Measurements from ENCODE around the gene NARF.
"Not testable (repeated sequence)": the region's sequence is repeated elsewhere in the genome, so short reads cannot be mapped to it uniquely, and the experiment has no call there.

NARF gene

DNA sequence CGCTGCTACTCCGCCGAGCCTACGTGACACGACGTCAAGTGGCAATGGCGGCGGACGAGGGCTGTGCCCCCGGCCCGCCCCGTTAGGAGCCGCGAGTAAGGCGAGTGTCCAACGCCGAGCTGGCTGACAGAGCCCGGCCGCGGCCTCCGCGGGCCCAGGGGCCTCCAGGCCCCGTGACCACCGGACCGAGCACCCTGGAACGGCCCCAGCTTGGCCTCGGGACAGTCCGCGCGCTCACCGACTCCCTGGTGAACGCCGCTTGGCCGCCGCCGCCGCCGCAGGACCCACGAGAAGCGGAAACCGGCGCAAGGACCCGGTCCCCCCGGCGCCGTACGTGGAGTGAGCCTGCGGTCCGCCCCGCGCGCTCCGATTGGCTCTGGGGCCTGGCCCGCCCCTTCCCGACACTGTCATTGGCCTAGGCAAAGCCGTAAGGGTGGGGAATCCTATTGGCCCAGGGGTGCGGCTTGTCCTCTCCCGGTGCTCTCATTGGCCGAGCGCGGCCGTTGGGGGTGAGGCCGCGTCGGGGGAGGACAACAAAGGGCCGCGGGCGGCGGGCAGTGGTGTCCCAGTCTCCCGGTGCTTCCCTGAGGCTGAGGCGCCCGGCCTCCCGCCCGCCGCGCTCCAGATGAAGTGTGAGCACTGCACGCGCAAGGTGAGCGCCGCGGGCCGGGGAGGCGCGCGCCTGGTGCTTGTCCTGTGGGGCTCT is at the start of gene NARF:
Gene NARF (plus strand): TSS at position 563 of the 706 bp plus-strand sequence. CDS start 63 bp downstream, at position 626.
- H3K4me3 ChIP-seq (ENCODE audit: control insufficient read depth, low read depth, low read length) = peak within 1 kb of the TSS; percentile 71
- TF ChIP-seq, protein P1, sequence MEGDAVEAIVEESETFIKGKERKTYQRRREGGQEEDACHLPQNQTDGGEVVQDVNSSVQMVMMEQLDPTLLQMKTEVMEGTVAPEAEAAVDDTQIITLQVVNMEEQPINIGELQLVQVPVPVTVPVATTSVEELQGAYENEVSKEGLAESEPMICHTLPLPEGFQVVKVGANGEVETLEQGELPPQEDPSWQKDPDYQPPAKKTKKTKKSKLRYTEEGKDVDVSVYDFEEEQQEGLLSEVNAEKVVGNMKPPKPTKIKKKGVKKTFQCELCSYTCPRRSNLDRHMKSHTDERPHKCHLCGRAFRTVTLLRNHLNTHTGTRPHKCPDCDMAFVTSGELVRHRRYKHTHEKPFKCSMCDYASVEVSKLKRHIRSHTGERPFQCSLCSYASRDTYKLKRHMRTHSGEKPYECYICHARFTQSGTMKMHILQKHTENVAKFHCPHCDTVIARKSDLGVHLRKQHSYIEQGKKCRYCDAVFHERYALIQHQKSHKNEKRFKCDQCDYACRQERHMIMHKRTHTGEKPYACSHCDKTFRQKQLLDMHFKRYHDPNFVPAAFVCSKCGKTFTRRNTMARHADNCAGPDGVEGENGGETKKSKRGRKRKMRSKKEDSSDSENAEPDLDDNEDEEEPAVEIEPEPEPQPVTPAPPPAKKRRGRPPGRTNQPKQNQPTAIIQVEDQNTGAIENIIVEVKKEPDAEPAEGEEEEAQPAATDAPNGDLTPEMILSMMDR (conservative IDR thresholded peaks at IDR 0.05; ENCODE audit: control insufficient read depth, insufficient read depth, low read depth, low read length) = no peak
- DNase-seq (ENCODE audit: low read depth) = peak; percentile 97

DNA sequence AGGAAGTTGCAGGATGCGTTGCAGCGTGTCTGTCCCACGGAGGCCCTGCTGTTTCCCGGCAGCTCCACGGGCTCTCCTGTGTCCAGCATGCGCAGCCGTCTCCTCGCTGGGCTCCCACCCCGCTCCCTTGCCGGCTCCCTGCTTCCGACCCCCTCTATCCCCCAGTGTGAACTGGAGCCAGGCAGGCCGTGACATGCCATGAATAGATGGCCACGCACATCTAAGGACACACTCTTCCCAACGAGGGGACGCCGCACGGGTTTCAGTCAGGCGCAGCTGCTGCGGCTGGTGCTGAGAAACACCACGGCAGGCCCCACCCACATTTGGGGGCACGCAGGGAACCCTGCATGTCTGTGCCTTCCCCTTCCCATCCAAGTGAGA is 49.6 kb upstream of the NARF start:
- no peak overlapping the region for H3K4me3 ChIP-seq (ENCODE audit: control insufficient read depth, low read depth, low read length)
- DNase-seq (ENCODE audit: low read depth) = no peak
- TF ChIP-seq, protein P1 (conservative IDR thresholded peaks at IDR 0.05; ENCODE audit: control insufficient read depth, insufficient read depth, low read depth, low read length) = no peak

DNA sequence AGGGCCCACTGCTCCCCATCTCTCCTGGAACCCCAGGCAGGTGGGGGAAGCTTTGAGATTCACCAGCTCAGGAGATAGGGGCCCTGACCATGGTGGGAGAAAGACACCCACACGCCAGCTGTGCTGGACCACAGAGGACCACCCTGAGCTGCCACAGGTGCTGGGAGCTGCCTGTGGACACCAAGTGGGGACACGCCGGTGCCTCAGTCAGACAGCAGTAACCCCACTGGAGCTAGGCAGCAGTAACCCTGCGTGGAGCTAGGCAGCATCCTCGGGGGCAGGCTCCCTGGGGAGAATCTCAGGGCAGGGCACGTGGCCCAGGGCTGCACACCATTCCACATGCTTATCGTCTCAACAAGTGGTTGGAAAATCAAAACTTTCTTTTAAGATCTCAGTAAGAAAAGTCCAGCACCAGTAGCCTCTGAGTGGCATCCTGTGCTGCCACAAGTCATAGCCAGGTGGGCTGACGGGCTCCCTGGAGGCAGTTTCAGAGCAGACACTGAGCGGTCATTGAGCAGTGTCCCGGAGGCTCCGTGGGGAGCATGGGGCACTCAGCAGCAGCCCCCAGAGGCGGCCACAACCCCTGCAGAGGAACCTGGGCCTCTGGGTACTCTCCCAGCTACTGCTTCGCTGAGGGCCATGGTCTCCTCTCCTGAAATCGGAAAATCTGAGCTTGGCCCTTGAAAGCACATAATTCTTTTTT is 48.4 kb upstream of the NARF start:
- TF ChIP-seq, protein P1 (conservative IDR thresholded peaks at IDR 0.05; ENCODE audit: control insufficient read depth, insufficient read depth, low read depth, low read length) = no peak
- H3K4me3 ChIP-seq (ENCODE audit: control insufficient read depth, low read depth, low read length) = no peak overlapping the region
- no peak for DNase-seq (ENCODE audit: low read depth)

DNA sequence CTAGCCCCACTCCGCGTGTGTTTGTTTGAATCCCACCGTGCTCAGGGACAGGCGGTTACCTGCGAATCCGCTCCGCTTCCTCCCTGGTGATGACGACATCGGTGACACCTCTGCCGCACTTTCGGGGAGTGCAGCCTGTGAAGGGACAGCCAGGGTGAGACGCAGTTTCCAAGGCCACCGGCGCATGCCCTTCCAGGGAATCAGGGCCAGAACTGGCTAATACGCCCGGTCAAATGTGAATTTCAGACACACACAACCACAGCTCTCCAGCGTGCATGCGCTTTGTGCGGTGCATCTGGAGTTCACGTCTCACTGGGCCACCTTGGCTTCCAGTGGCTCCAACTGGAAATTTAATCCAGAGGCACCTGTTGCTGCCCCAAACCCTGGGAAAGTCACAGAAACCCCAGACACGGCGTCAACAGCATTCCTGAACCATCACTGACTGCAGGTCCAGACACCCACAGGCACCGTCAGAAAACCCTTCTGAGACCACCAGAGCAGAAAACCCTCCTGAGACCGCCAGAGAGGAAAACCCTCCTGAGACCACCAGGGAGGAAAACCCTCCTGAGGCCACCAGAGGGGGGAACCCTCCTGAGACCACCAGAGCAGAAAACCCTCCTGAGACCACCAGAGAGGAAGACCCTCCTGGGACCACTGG is 47.0 kb upstream of the NARF start:
- no peak overlapping the region for H3K4me3 ChIP-seq (ENCODE audit: control insufficient read depth, low read depth, low read length)
- no peak for DNase-seq (ENCODE audit: low read depth)
- TF ChIP-seq, protein P1 (conservative IDR thresholded peaks at IDR 0.05; ENCODE audit: control insufficient read depth, insufficient read depth, low read depth, low read length) = no peak

DNA sequence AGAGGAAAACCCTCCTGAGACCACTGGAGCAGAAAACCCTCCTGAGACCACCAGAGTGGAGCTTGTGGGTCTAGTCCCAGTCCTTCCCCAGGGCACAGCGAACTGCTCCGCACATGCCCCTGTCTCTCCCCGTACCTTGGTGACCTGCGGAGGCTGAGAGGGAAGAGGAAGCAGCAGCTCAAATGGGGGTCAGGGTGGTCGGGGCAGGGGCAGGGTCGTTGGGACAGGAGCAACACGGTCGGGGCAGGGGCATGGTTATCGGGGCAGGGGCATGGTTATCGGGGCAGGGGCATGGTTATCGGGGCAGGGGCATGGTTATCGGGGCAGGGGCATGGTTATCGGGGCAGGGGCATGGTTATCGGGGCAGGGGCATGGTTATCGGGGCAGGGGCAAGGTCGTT is 46.5 kb upstream of the NARF start:
- DNase-seq (ENCODE audit: low read depth); H3K4me3 ChIP-seq (ENCODE audit: control insufficient read depth, low read depth, low read length): not testable (repeated sequence)

DNA sequence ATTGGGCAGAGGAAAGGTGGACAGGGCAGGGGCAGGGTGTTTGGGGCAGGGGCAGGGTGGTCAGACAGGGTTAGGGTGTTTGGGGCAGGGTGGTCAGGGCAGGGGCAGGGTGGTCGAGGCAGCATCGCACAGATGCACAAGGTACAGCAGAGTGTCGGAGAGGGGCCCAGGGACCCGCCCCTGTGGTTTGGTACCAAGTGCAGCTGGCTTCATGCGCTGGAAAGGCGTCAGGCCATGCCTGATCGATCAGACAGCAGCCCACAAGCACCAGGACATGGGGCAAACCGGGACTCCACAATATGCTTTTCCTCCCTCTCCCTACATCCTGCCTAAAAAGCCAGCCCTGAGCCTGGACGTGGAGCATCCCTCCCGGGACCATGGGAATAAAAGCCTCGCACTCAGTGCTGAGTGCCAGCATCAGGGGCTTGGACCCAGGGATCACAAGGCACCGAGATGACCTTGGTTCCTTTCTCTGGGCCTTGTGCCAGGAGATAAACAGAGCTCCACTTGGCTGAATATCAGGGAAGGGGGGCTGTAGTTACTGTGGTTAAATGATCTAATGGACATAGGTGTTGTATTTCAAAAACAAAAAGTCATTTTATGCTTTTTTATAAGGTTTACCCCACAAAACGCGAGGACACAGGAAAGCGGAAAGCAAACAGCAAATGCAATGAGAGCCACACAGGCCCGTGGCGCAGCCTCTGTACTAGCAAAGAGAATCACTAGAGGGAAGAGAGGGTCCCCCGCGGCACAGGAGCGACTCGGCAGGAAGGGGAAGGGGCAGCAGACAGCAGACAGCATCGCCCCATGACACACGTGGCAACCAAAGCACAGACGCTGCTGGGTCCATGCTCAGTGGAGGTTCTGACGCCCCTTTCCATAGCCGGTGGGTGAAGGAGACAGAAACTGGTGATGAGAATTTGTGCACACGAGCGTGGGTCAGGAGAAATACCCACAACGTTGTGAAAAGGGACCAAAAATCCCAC is 45.7 kb upstream of the NARF start:
- TF ChIP-seq, protein P1 (conservative IDR thresholded peaks at IDR 0.05; ENCODE audit: control insufficient read depth, insufficient read depth, low read depth, low read length) = no peak
- no peak overlapping the region for H3K4me3 ChIP-seq (ENCODE audit: control insufficient read depth, low read depth, low read length)
- DNase-seq (ENCODE audit: low read depth) = no peak

Measured in fibroblast of mammary gland (primary cell).